Hepatocyte (in vitro differentiated cells): ENCODE results near the gene SNED1. TPM values are rescaled to one million over a fixed set of nuclear protein-coding genes. Genes with fewer than 3 reads are reported as not detected.

Experiments
- DNase-seq: peaks from one replicate; pipeline ENCODE4 v3.0.0-alpha.2; 2016; ENCODE audit warnings: low spot score
- H2AFZ ChIP-seq: fragments of 200-600 bp; sonication (generic); 2 replicates; pipeline ENCODE4 v1.6.0; 2016; ENCODE audit warnings: antibody characterized with exemption, mild to moderate bottlenecking
- H3K27ac ChIP-seq: fragments of 200-600 bp; sonication (generic); 2 replicates; pipeline ENCODE4 v1.5.1; 2016; ENCODE audit warnings: mild to moderate bottlenecking
- H3K27me3 ChIP-seq: fragments of 200-600 bp; sonication (generic); 2 replicates; pipeline ENCODE4 v1.6.1; 2016
- H3K36me3 ChIP-seq: fragments of 200-600 bp; sonication (generic); replicated peaks from 2 replicates; pipeline ENCODE4 v1.5.1; 2016; ENCODE audit warnings: low read depth; ENCODE audit not compliant: insufficient read depth
- H3K4me1 ChIP-seq: fragments of 200-600 bp; sonication (generic); 2 replicates; pipeline ENCODE4 v1.5.1; 2016; ENCODE audit warnings: mild to moderate bottlenecking, moderate library complexity; ENCODE audit not compliant: insufficient read depth
- H3K4me2 ChIP-seq: fragments of 200-600 bp; sonication (generic); 2 replicates; pipeline ENCODE4 v1.6.0; 2016
- H3K4me3 ChIP-seq: fragments of 200-600 bp; sonication (generic); 2 replicates; pipeline ENCODE4 v1.5.1; 2016; ENCODE audit warnings: mild to moderate bottlenecking
- H3K79me2 ChIP-seq: fragments of 200-600 bp; sonication (generic); 2 replicates; pipeline ENCODE4 v1.6.0; 2017; ENCODE audit warnings: mild to moderate bottlenecking
- H3K9me2 ChIP-seq: fragments of 200-600 bp; sonication (generic); replicated peaks from 2 replicates; pipeline ENCODE4 v1.6.0; 2017; ENCODE audit warnings: mild to moderate bottlenecking; ENCODE audit not compliant: insufficient read depth
- H3K9me3 ChIP-seq: fragments of 200-600 bp; sonication (generic); 2 replicates; pipeline ENCODE4 v1.5.1; 2016; ENCODE audit warnings: low read depth, mild to moderate bottlenecking
- H4K20me1 ChIP-seq: fragments of 200-600 bp; sonication (generic); 2 replicates; pipeline ENCODE4 v1.6.0; 2016; ENCODE audit warnings: mild to moderate bottlenecking; ENCODE audit not compliant: insufficient read depth, poor library complexity, severe bottlenecking
- EZH2 ChIP-seq: fragments of 200-600 bp; sonication (generic); IDR thresholded peaks from 2 replicates; pipeline ENCODE4 v1.6.1; 2016; ENCODE audit warnings: antibody characterized with exemption, mild to moderate bottlenecking, borderline replicate concordance
- EZH2phosphoT487 ChIP-seq: fragments of 200-600 bp; sonication (generic); IDR thresholded peaks from one replicate; pipeline ENCODE4 v1.6.1; 2018; ENCODE audit warnings: antibody characterized with exemption, mild to moderate bottlenecking, low read depth, moderate library complexity; ENCODE audit not compliant: unreplicated experiment, severe bottlenecking
- WGBS: methylation state at CpG from one replicate; pipeline ENCODE4 v1.1.6; 2016; ENCODE audit warnings: low lambda C conversion rate; ENCODE audit errors: missing lambda C conversion rate; 5-methylcytosine and 5-hydroxymethylcytosine counted together
- polyA plus RNA-seq: library from polyadenylated mRNA; unstranded; fragments of >200 nt; fragmentation: Nextera tagmentation; extraction: Ambion mirVana; gene quantifications from 2 replicates; pipeline ENCODE4 v1.2.1, GENCODE V29; 2016
- total RNA-seq: library from RNA; depleted of rRNA; stranded (reverse); fragments of >200 nt; gene quantifications from 2 replicates; pipeline ENCODE4 v1.2.3, GENCODE V29; 2014
- TF ChIP-seq, protein P1 (sequence below): fragments of 200-600 bp; sonication (generic); IDR thresholded peaks from 2 replicates; pipeline ENCODE4 v1.5.1; 2016; ENCODE audit warnings: antibody characterized with exemption, mild to moderate bottlenecking; ENCODE audit not compliant: poor library complexity

Gene SNED1
- total and polyA plus RNA-seq, 2 experiments from 2014 or later: 4.6 to 6.5 TPM

- Histone ChIP-seq H3K27ac (no peak overlapping the region), H3K27me3 (no peaks in the 10 kb centered on the region), H3K4me3 (no peak overlapping the region), H3K4me1 (no peaks in the 10 kb centered on the region), H3K79me2 (no peaks in the 10 kb centered on the region), H3K9me2 (no peaks in the 10 kb centered on the region), H3K36me3 (no peaks in the 10 kb centered on the region), H2AFZ (no peak overlapping the region), H3K9me3 (no peaks in the 10 kb centered on the region), H3K4me2 (no peak overlapping the region), H4K20me1 (no peaks in the 10 kb centered on the region)
- DNase-seq: no peak
- 94% methylated on average over 9 of the region's 9 CpGs for WGBS
- TF ChIP-seq EZH2phosphoT487 (no peak), EZH2 (no peak)
- TF ChIP-seq, protein P1, sequence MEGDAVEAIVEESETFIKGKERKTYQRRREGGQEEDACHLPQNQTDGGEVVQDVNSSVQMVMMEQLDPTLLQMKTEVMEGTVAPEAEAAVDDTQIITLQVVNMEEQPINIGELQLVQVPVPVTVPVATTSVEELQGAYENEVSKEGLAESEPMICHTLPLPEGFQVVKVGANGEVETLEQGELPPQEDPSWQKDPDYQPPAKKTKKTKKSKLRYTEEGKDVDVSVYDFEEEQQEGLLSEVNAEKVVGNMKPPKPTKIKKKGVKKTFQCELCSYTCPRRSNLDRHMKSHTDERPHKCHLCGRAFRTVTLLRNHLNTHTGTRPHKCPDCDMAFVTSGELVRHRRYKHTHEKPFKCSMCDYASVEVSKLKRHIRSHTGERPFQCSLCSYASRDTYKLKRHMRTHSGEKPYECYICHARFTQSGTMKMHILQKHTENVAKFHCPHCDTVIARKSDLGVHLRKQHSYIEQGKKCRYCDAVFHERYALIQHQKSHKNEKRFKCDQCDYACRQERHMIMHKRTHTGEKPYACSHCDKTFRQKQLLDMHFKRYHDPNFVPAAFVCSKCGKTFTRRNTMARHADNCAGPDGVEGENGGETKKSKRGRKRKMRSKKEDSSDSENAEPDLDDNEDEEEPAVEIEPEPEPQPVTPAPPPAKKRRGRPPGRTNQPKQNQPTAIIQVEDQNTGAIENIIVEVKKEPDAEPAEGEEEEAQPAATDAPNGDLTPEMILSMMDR: no peak
Observed at GRCh38 chr2:241111440-241111805, 113.0 kb downstream of the SNED1 start.

GRCh38 chr2:241112046-241112445 lies 113.6 kb downstream of the SNED1 start:
- DNase-seq: no peak
- TF ChIP-seq EZH2phosphoT487 (no peak), EZH2 (no peak)
- TF ChIP-seq, protein P1: no peak
- H3K4me2 ChIP-seq: no peak overlapping the region
- 97% methylated on average over 17 of the region's 17 CpGs for WGBS
- no peaks in the 10 kb centered on the region for H4K20me1 ChIP-seq
- H3K4me3 ChIP-seq: no peak overlapping the region
- H3K9me3 ChIP-seq: no peaks in the 10 kb centered on the region
- H3K27me3 ChIP-seq: no peaks in the 10 kb centered on the region
- no peak overlapping the region for H2AFZ ChIP-seq
- H3K36me3 ChIP-seq: no peaks in the 10 kb centered on the region
- no peak overlapping the region for H3K27ac ChIP-seq
- no peaks in the 10 kb centered on the region for H3K4me1 ChIP-seq
- no peaks in the 10 kb centered on the region for H3K79me2 ChIP-seq
- H3K9me2 ChIP-seq: no peaks in the 10 kb centered on the region

DNA sequence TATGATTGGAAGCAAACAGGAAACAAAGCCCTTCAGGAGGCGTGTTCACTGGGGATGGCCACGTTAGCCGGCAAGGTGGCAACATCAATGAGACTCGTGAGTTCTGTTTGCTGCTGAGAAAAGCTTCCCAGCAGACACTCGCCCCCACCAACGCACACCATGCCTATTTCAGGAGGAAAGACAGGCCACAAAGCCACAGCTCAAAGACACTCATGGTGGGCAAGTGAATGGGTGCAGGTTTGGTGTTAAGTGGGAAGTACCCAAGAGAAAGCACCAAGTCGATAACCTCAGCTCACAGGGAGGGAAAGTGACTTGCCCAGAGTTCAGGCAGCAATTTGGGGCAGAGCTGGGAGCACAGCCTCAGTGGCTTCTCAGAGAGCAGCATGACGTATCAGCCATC lies 114.2 kb downstream of the SNED1 start:
- Histone ChIP-seq H3K4me1 (no peaks in the 10 kb centered on the region), H3K9me3 (no peaks in the 10 kb centered on the region), H3K27me3 (no peaks in the 10 kb centered on the region), H2AFZ (no peak overlapping the region), H3K4me2 (no peak overlapping the region), H3K79me2 (no peaks in the 10 kb centered on the region), H3K27ac (no peak overlapping the region), H3K36me3 (no peaks in the 10 kb centered on the region), H4K20me1 (no peaks in the 10 kb centered on the region), H3K9me2 (no peaks in the 10 kb centered on the region), H3K4me3 (no peak overlapping the region)
- no peak for DNase-seq
- TF ChIP-seq EZH2phosphoT487: no peak
- no peak for TF ChIP-seq EZH2
- TF ChIP-seq, protein P1: no peak
- 97% methylated on average over 8 of the region's 8 CpGs for whole genome bisulfite sequencing

- no peaks in the 10 kb centered on the region for H3K79me2 ChIP-seq
- no peaks in the 10 kb centered on the region for H3K9me3 ChIP-seq
- H3K4me3 ChIP-seq: no peak overlapping the region
- H3K36me3 ChIP-seq: no peaks in the 10 kb centered on the region
- no peak overlapping the region for H3K4me2 ChIP-seq
- no peak overlapping the region for H3K27ac ChIP-seq
- H3K4me1 ChIP-seq: no peaks in the 10 kb centered on the region
- no peaks in the 10 kb centered on the region for H4K20me1 ChIP-seq
- no peaks in the 10 kb centered on the region for H3K27me3 ChIP-seq
- TF ChIP-seq, protein P1: no peak
- TF ChIP-seq EZH2phosphoT487 (no peak), EZH2 (no peak)
- no peak for DNase-seq
- H3K9me2 ChIP-seq: no peaks in the 10 kb centered on the region
- WGBS: 96% methylated on average over 11 of the region's 11 CpGs
- H2AFZ ChIP-seq: no peak overlapping the region
Observed at GRCh38 chr2:241114836-241115235, 116.4 kb downstream of the SNED1 start.
